ENCODE data around the gene WWC2.

DNA sequence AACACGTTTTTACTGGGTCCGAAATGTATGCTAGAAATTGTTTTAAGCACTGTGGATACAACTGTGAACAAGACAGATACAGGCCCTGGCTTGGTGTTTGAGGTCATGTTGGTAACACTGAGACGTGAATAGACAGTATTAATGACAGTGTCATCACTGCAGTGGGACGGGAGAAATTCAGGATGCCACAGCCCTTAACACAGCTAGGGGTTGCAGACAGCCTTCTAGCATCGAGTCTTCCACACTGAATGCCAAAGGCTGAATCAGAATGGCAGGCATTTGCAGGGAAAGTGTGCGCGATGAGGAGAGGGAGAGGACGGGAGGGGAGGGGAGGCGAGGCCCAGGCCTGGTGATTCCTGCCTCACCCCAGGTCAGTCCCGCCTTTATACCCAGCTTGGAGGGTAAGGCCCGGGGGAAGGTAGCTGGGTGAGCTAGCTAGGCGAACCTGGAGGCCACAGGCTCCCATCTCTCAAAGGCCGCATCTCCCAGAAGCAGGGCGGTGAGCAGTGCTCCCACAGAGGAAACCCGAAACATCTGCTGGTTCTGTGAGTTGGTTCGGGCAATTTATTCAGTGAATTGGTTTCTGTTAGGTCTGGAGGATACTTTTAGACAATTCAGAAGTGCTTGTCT lies 267.3 kb downstream of the WWC2 start:
- TF ChIP-seq CTCF (conservative IDR thresholded peaks at IDR 0.05) (no peak), ZFX (IDR thresholded peaks at IDR 0.05) (no peak)

All from C4-2B (cell line).